GM19240 (cell line): ENCODE measurements around the gene TRIM45.
A peak's percentile ranks its signal among the peaks of the same experiment; 100 is the strongest.
"Not testable (repeated sequence)": the region's sequence is repeated elsewhere in the genome, so short reads cannot be mapped to it uniquely, and the experiment has no call there.

ENCODE experiments used
- DNase-seq: peaks from one replicate; pipeline ENCODE4 v3.0.0; 2011; ENCODE audit warnings: low spot score; ENCODE audit not compliant: insufficient read length

The TRIM45 gene

GRCh38 chr1:117101858-117102257 is 19.7 kb downstream of the TRIM45 start:
- not testable (repeated sequence) for DNase-seq

DNA sequence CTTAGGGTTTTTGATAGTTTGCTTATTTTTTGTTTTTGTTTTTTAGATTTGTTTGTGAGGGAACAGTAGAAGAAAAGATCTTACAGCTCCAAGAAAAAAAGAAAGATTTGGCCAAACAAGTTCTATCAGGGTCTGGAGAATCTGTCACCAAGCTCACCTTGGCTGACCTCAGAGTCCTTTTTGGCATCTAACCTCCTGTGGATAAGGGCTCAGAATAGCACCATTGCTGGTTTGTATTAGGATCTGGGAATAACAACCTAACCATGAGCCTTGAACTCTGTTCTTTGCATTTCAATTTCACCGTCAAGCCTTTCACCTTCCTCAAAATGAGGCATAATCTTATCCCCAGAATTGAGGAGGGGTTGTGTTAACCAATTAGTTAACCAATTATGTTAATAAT is 20.2 kb downstream of the TRIM45 start:
- no peak for DNase-seq

GRCh38 chr1:117098287-117098890 is 23.2 kb downstream of the TRIM45 start:
- DNase-seq, result no peak

- DNase-seq, result no peak
Observed at GRCh38 chr1:117097443-117097842, 24.1 kb downstream of the TRIM45 start.

DNA sequence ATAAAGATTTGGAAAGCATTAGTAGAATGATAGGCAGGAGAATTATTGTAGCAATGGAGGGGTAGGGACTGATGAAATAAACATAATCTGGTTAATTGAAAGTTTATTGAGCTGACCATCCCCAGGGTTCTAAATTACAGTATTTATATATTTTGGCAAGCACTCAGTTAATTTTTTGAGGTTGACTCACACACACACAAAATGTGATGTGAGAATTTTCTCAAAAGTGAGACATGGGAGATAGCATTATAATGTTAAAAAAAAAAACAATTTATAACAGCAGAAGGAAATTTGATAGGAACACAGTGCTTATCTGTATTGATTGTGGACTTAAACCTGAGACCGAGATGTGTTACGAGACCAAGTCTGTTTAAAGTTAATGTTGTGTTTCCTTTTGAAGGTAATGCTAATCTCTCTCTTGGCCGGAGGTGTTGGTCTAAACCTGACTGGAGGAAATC is 24.6 kb downstream of the TRIM45 start:
- no peak for DNase-seq

- DNase-seq, result no peak
Observed at GRCh38 chr1:117094841-117095604, 26.5 kb downstream of the TRIM45 start.

- peak; percentile 19 for DNase-seq
Observed at GRCh38 chr1:117093870-117094621, 27.5 kb downstream of the TRIM45 start.

DNA sequence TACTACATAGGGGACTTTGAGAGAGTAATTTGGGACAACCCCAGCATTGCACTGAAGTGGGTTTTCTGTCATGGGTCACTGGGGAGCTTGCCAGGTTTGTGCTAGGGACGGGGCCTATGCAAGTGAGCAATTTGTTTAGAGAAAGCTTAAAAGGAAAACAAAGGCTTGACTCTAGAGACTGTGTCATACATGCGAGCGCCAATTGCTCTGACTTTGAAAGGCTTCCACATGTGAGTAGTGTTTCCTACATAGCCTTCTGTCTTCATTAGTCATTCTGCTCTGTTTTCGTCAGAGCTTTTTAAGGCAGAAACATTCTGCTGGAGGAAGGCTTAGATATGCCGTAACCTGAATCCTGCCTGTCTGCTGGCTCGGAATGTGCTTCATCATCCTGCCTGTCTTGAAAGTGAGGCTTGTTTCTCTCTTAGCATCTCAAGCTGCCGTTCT is 28.4 kb downstream of the TRIM45 start:
- DNase-seq, result no peak

DNA sequence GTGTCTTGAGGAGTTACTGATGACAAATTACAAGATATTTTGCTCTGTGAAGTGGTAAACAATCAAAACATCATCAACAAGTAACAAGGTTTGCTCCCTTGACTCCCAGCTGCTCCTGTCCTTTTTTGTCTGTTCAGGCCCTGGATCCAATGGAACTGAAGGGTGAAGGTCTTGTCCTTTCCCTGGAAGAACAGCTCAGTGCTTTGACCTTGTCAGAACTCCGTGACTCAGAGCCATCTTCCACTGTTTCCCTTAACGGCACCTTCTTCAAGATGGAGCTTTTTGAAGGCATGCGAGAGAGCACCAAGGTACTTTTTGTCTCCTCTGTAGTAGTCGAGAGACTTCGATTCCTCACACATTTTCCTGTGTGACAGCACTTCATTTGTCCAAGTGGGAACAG is 29.0 kb downstream of the TRIM45 start:
- DNase-seq, result no peak

- DNase-seq, result no peak
Observed at GRCh38 chr1:117089996-117090395, 31.6 kb downstream of the TRIM45 start.

DNA sequence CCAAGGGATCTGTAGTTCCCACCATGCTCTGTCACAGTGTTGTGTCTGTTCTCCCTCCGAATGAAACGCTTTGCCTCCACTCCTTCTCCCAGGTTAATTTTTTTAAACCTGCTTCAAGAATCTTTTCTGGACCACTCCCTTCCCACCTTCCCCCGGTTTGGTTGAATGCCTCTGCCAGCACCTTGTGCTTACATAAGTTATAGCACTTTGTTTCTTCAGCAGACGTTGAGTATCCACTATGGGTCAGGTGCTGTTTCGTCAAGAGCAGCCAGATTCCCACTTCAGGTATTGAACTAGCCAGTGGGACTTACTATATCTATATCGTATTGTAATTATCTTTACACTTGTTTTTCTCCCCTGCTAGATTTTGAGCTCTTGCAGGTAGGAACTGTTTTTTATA is 33.9 kb downstream of the TRIM45 start:
- no peak for DNase-seq

DNA sequence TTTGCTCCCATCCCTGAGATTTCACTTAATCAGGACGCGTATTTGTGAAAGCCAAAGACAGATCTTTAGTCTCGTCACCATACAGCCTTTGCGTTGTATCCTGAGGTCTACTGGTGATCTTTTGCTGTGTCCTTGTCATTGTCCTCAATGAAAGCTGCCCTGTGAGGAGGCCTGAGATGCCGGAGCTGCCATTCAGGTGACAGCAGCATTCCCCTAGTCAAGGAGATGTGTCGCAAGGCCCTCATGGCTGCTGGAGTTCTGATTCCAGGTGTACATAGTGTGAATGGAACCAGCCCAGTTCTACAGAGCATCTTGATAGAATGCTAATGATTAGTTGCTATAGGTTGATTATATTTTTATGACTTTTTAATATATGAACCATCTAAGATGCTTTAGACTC is 37.3 kb downstream of the TRIM45 start:
- DNase-seq, result no peak

DNA sequence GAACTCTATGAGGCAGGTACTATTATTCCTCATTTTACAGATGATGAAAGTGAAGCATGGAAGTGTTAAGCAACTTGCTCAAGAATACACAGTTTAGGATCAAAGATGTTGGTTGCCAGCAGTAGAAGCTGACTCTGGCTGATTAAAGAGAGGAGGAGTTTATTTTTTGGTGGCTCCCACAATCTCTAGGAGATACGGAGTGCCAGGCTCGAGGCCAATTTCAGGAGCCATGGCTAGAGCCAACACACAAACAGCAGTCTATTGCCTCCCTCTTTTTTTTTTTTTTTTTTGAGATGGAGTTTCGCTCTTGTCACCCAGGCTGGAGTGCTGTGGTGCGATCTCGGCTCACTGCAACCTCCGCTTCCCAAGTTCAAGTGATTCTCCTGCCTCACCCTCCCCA is 41.8 kb downstream of the TRIM45 start:
- no peak for DNase-seq

- no peak for DNase-seq
Observed at GRCh38 chr1:117077267-117077666, 44.3 kb downstream of the TRIM45 start.

DNA sequence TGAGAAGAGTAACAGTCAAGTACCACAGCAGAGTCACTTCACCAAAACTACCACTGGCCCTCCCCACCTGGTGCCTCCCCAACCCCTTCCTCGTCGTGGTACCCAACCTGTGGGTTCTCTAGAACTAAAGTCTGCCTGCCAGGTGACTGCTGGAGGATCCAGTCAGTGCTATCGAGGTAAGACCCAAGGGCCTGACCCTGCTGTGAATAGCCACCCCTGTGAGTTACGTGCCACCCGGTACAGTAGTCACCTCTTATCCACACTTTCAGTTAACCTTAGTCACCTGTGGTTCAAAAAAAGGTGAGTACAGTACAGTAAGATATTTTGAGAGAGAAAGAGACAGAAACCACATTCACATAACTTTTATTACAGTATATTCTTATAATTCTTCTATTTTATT is 44.9 kb downstream of the TRIM45 start:
- no peak for DNase-seq

- no peak for DNase-seq
Observed at GRCh38 chr1:117070124-117070523, 51.4 kb downstream of the TRIM45 start.

DNA sequence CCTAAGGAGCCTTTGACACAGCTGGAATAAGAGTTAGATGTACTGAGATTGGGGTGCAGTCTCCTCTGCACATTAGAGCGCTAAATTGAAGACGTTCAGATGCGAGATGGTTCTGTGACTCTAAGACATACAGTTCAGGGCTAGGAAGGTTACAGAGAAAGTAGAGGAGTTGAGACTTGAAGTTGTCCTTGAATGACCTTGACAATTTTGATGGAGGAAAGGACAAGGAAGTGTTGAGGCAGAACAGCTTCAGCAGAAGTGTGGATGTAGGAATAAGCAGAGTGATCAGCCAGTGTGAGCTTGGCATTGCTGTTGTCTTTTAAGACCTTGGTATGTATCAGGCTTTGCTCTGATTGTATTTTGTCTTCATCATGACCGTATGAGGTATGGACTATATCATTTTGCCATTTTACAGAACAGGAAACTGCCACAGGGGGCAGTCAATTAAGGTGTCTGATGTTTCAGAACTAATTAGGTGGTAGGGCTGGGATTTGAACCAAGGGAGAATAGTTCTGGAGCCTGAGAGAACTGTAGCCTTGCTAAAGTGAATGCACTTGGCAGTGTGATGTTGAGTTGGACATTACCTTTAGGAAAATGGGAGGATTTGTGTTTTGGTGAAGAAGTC is 52.2 kb downstream of the TRIM45 start:
- DNase-seq, result no peak

DNA sequence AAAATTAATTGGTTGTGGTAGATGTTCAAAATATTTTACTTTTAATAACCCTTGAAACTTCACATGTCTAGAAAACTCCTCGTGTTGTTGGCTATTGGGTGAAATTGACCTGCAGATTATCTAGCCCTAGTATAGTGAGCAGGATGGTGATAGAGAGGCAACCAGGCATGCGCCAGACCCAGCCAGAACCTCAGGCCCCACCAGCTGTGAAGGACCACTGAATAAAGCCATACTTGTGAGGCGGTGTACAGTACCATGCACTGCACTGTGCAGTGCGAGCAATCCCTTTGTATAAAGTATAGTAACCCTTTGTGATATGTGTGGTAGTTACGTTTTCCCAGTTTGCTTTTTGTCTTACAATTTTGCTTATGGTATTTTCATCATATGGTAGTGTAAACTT is 53.0 kb downstream of the TRIM45 start:
- no peak for DNase-seq

GRCh38 chr1:117067533-117068370 is 53.8 kb downstream of the TRIM45 start:
- DNase-seq, result no peak

DNA sequence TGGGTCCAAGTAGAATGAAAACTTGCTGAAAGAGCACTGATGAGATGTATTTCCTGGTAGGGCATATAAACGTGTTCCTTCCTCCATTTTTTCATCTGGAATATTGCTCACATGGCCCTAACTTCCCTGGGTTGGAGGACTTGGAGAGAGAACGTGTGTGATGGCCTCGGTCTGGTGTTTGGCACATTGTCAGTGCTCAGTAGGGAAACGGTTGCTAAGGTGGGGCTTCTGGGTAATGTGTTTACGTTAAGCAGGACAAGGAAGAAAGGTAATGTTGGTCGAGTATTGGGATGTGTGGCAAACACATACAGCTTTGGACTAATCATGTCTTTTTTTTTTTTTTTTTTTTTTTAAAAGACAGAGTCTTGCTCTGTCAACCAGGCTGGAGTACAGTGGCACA is 55.2 kb downstream of the TRIM45 start:
- no peak for DNase-seq

DNA sequence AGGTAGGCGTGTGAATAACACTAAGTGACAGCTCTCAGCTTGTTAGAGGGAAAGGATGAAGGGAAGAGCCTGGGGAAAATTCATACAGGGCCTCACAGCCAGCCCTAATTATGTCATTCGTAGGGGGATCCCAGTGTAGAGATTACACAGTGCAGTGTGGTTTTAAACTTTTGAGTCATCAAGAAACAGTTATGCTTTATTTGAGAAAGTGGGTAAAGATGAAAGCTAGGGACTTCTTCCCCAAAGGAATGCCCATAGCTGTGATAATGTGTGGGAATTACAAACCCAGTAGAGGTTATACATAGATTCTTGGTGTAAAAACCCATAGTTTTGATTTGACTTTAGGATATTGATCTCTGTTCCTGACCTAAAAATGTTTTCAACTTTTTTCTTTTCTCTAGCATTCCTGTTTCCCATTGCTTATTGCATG is 59.5 kb downstream of the TRIM45 start:
- no peak for DNase-seq
